Skeletal muscle tissue (tissue), 4 donors: ENCODE results near the gene EDN2. TPM values are rescaled to one million over a fixed set of nuclear protein-coding genes. Genes with fewer than 3 reads are reported as not detected.

Source experiments
- H3K27ac ChIP-seq: one replicate; pipeline ENCODE4 v1.7.0; 2013; ENCODE audit warnings: mild to moderate bottlenecking, low read depth, low read length, inconsistent platforms
- H3K27me3 ChIP-seq, 3 donors: one replicate each; pipeline ENCODE4 v1.7.0; 2013; ENCODE audit warnings: low read length in 3 of 3; ENCODE audit not compliant: control insufficient read depth in 3 of 3, insufficient read depth in 3 of 3
- H3K36me3 ChIP-seq, 3 donors: one replicate each; pipeline ENCODE4 v1.7.0; 2013; ENCODE audit warnings: low read length in 3 of 3; ENCODE audit not compliant: control insufficient read depth in 3 of 3, insufficient read depth in 3 of 3
- H3K4me1 ChIP-seq, 3 donors: one replicate each; pipeline ENCODE4 v1.7.0; 2013; ENCODE audit warnings: low read length in 3 of 3, mild to moderate bottlenecking in 3 of 3; ENCODE audit not compliant: control insufficient read depth in 3 of 3, insufficient read depth in 3 of 3
- H3K4me3 ChIP-seq, 3 donors: one replicate each; pipeline ENCODE4 v1.7.0; 2013; ENCODE audit warnings: low read length in 3 of 3
- H3K9ac ChIP-seq, 3 donors: one replicate each; pipeline ENCODE4 v1.7.0; 2013; ENCODE audit warnings: low read length in 3 of 3, mild to moderate bottlenecking in 3 of 3, moderate library complexity in 2 of 3, low read depth in 1 of 3
- H3K9me3 ChIP-seq, 3 donors: one replicate each; pipeline ENCODE4 v1.7.0; 2013; ENCODE audit warnings: low read length in 3 of 3; ENCODE audit not compliant: control insufficient read depth in 3 of 3
- total RNA-seq: library from RNA; depleted of rRNA; stranded (reverse); fragments of >200 nt; gene quantifications from one replicate; pipeline ENCODE4 v1.2.3, GENCODE V29; 2014
- donor health status: Osteomylitis.

Gene EDN2
- total RNA-seq, 1 donor from 2014 or later: not detected

- no peaks in the 10 kb centered on the region for H3K36me3 ChIP-seq
- H3K9me3 ChIP-seq: no peaks in the 10 kb centered on the region
- no peak overlapping the region for H3K9ac ChIP-seq
- no peak overlapping the region for H3K4me3 ChIP-seq
- H3K27me3 ChIP-seq: peaks cover 0 to 5% (median 0%) of the 10 kb centered on the region in 3 donors
- H3K4me1 ChIP-seq: peaks cover 39 to 64% (median 56%) of the 10 kb centered on the region in 3 donors
- H3K27ac ChIP-seq: no peak overlapping the region
Observed at GRCh38 chr1:41485605-41486004, 1.1 kb upstream of the EDN2 start.

GRCh38 chr1:41483960-41484401 is 502 bp downstream of the EDN2 start:
- Histone ChIP-seq H3K9me3 (no peaks in the 10 kb centered on the region), H3K27ac (no peak overlapping the region), H3K27me3 (peaks cover 0 to 5% (median 0%) of the 10 kb centered on the region in 3 donors), H3K9ac (peak overlapping the region in 2 of 3 donors; percentile 14 to 62), H3K4me3 (peak overlapping the region in 2 of 3 donors; percentile 35 to 52), H3K4me1 (peaks cover 48 to 73% (median 61%) of the 10 kb centered on the region in 3 donors), H3K36me3 (no peaks in the 10 kb centered on the region)

GRCh38 chr1:41483001-41483850 is 1.3 kb downstream of the EDN2 start:
- Histone ChIP-seq H3K9me3 (no peaks in the 10 kb centered on the region), H3K36me3 (no peaks in the 10 kb centered on the region), H3K4me1 (peaks cover 53 to 80% (median 69%) of the 10 kb centered on the region in 3 donors), H3K27me3 (peaks cover 0 to 5% (median 0%) of the 10 kb centered on the region in 3 donors), H3K4me3 (peak overlapping the region in 1 of 3 donors; percentile 10), H3K9ac (peak overlapping the region in 2 of 3 donors; percentile 25 to 62), H3K27ac (peak overlapping the region; percentile 82)

GRCh38 chr1:41482001-41482765 is 2.3 kb downstream of the EDN2 start:
- peak overlapping the region; percentile 82 for H3K27ac ChIP-seq
- H3K9ac ChIP-seq: peak overlapping the region in 1 of 3 donors; percentile 62
- H3K4me1 ChIP-seq: peaks cover 50 to 79% (median 68%) of the 10 kb centered on the region in 3 donors

GRCh38 chr1:41481109-41481775 is 3.2 kb downstream of the EDN2 start:
- Histone ChIP-seq H3K27ac (no peak overlapping the region), H3K4me3 (no peak overlapping the region), H3K4me1 (peaks cover 52 to 78% (median 68%) of the 10 kb centered on the region in 3 donors)

More at GRCh38 chr1:41482001-41482765, 2.3 kb downstream of the EDN2 start:
- H3K27me3 ChIP-seq: no peaks in the 10 kb centered on the region
- H3K36me3 ChIP-seq: no peaks in the 10 kb centered on the region
- no peak overlapping the region for H3K4me3 ChIP-seq
- no peaks in the 10 kb centered on the region for H3K9me3 ChIP-seq

GRCh38 chr1:41480204-41481108 is 4.0 kb downstream of the EDN2 start:
- Histone ChIP-seq H3K27me3 (no peaks in the 10 kb centered on the region), H3K36me3 (no peaks in the 10 kb centered on the region), H3K9ac (no peak overlapping the region), H3K27ac (no peak overlapping the region), H3K4me1 (peaks cover 56 to 77% (median 60%) of the 10 kb centered on the region in 3 donors), H3K4me3 (no peak overlapping the region), H3K9me3 (no peaks in the 10 kb centered on the region)

More at GRCh38 chr1:41481109-41481775, 3.2 kb downstream of the EDN2 start:
- H3K9me3 ChIP-seq: no peaks in the 10 kb centered on the region
- H3K27me3 ChIP-seq: no peaks in the 10 kb centered on the region
- H3K36me3 ChIP-seq: no peaks in the 10 kb centered on the region
- H3K9ac ChIP-seq: no peak overlapping the region

GRCh38 chr1:41479808-41480160 is 4.7 kb downstream of the EDN2 start:
- Histone ChIP-seq H3K9me3 (no peaks in the 10 kb centered on the region), H3K4me1 (peaks cover 61 to 77% (median 62%) of the 10 kb centered on the region in 3 donors), H3K27ac (no peak overlapping the region), H3K36me3 (no peaks in the 10 kb centered on the region), H3K4me3 (no peak overlapping the region), H3K9ac (no peak overlapping the region), H3K27me3 (no peaks in the 10 kb centered on the region)

GRCh38 chr1:41479000-41479807 is 5.3 kb downstream of the EDN2 start:
- no peaks in the 10 kb centered on the region for H3K27me3 ChIP-seq
- H3K9me3 ChIP-seq: no peaks in the 10 kb centered on the region
- H3K4me3 ChIP-seq: no peak overlapping the region
- peaks cover 61 to 77% (median 64%) of the 10 kb centered on the region in 3 donors for H3K4me1 ChIP-seq
- H3K9ac ChIP-seq: peak overlapping the region in 1 of 3 donors; percentile 33
- H3K27ac ChIP-seq: no peak overlapping the region
- H3K36me3 ChIP-seq: no peaks in the 10 kb centered on the region
